ENCODE data around the gene CRYBG3.

CRYBG3 gene

DNA sequence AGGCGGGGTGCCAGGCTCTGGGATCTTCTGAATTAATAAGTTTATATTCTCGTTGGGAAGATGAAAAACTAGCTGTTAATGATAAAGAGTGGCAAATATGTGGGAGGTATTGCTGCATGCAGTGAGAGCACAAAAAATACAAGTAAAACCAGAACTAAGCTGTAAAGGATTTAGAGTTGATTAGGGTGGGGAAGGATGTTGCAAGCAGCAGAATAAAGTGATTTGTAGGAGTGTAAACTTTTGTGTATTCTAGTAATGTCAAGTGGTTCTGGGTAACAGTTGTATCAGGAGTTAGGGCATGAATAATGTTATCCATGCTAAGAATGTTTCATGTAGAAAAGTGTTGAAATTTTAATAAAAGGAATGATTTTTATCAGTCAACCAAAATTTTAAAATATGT is 18.1 kb downstream of the CRYBG3 start:
- no peak for DNase-seq

DNA sequence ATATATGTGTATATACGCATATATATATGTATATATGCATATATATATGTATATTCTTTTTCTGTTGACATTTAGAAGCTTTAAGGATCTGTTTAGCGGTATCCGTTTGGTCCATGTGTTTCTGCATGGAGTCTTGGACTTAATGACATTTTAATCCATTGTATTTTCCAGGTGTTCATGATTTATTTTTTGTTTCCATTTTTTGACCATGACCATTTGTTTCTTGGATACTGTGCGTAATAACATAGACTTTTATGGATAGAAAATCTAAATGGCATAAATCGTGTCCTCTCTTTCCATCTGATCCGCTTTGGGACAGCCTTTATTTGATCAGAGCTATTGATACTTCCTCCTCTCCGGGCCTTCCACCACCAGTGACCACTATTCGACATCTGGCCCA is 19.5 kb downstream of the CRYBG3 start:
- DNase-seq = no peak

DNA sequence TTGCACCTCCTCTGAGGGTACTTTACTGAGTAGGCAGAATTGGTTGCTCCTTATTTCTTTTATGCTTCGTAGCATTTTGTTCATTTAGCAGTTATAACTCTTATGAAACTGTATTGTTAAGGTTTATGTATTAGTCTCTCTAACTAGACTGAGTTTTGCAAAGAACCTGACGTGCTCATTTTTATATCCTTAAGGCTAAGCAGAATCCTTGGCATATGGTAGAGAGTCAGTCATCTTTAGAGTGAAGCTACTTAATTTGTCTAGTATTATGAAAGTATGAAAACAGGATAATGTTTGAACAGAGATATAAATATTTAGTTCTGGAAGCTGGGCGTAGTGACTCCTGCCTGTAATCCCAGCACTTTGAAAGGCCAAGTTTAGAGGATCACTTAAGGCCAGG is 20.1 kb downstream of the CRYBG3 start:
- DNase-seq = no peak

DNA sequence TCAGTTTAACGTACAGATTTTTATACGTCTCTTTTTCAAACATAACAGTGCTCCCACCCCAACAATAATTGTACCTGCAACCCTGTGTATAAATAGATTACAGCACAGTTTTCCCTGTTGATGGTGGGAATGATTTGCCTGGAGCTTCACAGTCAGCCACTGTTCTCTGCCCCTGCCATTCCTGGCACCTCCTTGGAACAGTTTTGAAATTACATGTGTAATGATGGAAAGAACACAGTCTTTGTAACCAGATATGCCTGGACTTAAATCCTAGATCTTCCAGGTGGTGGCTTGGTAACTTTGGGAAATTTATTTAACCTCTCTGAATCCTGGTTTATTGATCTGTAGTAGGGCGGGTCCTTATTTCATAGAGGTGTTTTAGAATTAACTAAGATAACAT is 27.0 kb downstream of the CRYBG3 start:
- no peak for DNase-seq

DNA sequence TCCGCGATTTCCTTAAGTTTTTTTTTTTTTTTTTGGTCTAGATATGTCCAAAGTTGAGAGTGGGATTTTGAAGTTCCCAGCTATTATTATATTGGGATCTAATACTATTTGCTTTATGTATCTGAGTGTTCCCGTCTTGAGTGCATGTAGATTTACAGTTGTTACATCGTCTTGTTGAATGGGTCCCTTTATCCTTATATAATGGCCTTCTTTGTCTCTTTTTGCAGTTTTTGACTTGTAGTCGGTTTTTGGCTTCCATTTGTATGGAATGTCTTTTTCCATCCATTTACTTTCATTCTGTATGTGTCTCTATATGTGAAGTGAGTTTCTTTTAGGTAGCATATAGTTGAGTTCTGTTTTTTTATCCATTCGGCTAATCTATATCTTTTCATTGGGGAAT is 35.6 kb downstream of the CRYBG3 start:
- no peak for DNase-seq

DNA sequence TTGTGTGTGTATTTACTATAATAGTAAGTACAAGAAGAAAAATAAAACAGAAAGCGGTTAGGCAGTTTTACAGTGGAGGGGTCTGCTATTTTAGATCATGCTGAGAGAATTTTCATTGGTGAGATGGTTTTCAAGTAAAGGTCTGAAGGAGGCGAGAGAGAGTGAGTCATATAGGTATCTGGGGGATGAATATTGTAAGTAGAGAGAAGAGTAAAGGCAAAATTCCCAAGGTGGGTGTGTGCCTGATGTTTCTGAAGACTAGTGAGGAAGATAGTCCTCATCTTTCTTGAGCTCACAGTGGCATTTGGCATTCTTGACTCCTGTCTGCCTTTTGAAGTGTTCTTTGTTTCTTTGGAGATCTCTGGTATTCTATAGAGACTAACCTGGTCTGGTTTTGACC is 38.6 kb downstream of the CRYBG3 start:
- no peak for DNase-seq

DNA sequence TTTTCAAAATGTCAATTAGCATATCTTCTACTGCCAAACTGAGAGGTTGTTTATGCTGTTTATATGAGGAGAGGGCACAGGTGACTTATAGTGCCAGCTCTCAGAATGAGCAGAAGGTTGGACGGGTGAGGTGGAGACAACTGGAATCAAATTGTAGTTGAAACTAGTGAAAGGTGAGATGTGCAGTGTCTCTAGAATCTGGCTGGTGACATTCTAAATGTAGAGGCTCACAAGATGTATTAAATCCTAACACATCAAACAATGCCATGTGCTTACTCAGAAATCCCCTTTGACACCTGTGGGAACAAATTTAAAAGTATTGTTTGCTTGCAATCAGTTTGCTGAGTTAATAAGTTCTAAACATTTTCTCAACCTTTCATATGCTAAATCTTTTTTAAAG is 40.8 kb downstream of the CRYBG3 start:
- no peak for DNase-seq

DNA sequence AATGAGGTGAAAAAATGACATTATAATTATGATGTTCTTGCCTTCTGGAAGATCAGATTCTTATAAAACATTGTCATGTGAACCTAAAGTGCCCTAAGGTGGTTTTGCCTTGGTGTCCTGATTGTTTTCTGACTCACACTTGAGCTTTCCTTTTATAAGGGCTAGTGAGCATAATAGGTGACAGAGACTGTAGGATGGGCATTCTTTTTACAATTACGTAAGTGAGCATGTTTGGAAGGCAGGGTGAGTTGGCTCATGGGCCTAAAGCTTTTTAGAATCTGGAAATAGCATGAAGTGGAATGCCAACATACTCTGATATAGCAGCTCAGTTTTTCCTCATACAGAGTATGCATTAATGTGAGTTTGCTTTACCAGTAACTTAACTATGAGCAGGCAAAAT is 41.2 kb downstream of the CRYBG3 start:
- no peak for DNase-seq

DNA sequence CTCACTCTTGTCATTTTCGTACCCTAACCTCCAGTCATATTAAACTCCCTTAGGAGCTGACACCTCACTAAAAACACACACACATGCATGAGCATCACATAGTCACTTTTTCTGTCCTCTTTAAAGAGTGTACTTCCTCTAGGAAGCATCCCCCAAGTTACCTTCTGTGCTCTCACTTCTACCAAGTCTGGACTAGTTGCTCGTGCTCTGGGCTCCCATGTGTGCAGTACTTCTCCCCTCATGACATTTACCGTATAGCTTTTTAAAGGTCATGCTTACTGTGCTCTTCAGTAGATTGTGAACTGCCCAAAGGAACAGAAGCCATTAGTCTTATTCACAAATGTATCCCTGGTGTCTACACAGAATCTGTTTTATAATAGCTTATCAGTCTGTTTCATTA is 42.0 kb downstream of the CRYBG3 start:
- no peak for DNase-seq

DNA sequence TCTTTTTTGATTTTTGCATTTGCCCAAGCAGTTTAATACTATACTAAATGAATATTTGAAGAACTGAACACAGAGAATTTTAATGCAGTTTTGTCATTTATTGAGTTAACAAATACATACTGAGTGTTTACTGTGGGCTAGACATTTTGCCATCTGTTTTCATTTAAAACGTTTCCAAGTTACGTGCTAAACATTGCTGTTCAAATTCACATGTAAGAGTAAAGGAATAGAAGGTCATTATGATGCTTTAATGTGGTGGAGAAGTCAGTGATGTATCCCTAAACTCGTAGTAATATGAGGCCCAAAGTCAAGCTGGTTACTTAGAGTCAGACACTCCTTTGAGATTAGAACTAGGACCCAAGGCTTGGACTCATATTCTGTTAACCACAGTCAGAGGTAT is 49.4 kb downstream of the CRYBG3 start:
- DNase-seq = no peak

DNA sequence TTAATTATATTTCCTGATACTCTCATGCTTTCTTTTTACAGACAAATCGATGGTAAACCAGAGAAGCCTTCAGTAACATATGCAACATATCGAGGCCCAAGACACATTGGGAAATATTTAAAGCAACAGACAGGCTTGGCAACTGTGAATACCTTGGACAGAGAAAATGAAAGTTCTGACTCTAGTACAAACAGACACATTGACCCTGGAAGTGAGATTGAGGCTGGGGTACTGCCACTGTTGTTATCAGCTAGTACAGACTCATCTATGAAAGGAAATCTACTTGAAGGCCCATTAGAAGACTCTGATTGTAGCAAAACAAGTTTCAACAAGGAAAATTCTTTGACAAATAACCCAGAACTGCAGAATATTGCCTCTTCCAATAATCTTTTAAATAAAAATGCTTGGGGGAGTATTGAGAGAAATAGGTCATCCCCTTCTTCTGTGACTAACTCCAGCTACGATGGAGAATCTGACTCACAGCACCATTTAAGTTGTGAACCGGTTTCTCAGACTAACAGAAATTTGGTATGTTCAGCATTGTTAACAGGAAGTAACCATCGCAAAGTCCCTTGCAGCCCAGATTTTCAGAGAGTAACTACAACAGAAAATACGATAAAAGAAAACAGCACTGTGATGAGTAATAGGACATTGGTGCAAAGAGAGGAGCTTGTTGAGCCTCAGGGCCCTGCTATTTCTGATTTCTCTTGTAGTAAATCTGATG is 50.2 kb downstream of the CRYBG3 start:
- peak in 1 of 2 donors; percentile 31 for DNase-seq

DNA sequence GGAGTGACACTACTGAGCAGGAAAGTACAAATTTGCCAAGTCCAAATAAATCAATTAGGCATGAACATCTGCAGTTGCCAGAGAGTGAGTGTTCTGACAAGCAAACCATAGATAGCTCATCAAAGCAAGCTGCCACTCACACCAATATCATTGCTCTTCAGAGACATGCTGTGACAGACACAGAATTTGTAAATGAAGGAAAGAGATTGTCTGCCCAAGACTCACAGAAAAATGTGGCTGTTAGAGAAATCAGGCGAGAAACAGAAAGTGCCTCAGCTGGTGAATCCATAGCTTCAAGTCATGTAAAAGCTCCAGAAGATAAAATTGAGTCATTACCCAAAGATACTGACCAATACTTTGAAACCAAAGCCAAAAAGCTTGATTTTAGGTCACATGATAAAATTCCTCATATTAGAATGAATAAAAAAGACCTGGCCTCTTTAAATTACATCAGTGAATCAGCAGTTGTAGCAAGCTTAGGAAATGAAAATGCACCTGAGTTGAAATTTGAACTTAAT is 50.8 kb downstream of the CRYBG3 start:
- no peak for DNase-seq

DNA sequence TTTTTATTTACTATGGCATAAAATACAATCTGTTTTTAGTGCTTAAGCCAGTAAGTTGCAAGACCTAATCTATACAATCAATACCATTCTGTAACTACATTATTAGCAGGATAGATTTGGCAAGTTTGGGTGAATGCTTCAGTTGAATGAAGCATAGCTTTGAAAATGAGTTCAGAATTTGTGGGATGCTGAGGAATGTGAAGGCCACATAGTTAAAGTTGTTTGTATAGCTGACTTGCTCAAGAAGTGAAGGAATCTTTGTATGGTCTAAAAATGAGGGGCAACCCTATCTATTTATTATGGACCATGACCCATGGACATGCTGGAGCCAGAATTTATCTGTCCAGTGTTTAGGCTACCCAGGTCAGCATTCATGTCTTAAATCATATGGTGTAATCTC is 58.5 kb downstream of the CRYBG3 start:
- no peak for DNase-seq

DNA sequence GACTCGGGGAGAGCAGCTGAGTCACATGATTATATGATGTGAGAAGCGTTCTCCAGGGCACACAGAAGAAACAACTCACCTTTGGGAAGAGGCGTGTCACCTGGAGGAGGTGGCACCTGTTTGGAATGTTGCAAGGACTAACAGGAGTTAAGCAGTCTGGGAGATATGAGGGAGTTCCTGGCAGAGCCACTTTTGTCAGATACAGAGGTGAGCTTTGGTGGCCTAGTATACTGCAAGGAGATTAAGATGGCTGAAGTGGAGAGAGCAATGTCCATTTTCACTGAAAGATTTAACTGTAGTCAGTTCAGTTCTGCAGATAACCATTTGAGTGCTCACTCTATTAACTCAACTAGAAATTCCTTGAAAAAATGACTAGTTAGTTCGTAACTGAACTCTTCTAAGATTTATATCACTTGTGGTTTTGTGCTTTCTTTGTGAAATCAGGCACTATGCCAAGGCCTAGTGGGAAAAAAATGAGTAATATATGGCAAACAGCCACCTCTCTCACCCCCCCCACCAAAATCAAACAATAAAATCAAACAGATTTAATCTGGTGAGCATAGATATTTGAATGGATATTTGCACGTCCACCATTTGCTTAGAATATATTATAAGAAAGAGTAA is 61.3 kb downstream of the CRYBG3 start:
- DNase-seq = peak in 1 of 2 donors; percentile 30

DNA sequence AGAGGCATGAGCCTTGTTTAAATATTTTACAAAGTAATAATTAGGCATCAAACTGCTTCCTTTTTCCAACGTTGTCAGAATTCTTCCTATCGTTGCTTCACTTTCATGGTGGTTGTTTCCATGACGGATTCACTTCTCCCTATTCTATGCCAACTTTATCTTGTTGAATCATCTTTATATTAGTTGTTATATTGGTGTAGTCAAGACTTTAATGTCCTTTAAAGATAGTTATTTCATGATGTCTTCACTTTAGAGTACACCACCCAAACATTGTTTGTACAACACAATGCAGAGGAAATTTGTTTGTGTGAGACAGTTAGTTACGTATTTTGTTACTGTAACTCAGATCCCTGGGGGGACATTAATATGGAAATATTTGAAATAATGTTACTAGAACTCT is 61.9 kb downstream of the CRYBG3 start:
- DNase-seq = no peak

DNA sequence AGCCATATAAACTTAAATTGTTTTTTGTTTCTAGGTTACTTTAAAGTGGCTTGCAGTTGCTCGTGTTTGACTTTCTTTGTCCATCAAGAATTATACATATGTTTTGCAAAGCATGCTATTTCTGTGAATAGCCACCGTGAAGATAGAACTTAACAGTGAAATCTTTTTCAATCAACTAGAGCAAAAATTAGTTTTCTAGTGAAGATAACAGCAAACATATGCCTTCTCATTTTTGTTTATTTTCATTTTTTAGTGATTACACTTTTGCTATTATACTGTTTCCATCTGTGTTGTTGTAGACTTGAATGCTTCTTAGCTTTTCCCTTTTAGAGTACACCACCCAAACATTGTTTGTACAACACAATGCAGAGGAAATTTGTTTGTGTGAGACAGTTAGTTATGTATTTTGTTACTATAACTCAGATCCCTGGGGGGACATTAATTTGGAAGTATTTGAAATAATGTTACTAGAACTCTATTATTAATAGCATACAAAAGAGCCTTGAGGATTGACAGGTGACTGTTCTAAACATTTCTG is 62.8 kb downstream of the CRYBG3 start:
- DNase-seq = no peak

DNA sequence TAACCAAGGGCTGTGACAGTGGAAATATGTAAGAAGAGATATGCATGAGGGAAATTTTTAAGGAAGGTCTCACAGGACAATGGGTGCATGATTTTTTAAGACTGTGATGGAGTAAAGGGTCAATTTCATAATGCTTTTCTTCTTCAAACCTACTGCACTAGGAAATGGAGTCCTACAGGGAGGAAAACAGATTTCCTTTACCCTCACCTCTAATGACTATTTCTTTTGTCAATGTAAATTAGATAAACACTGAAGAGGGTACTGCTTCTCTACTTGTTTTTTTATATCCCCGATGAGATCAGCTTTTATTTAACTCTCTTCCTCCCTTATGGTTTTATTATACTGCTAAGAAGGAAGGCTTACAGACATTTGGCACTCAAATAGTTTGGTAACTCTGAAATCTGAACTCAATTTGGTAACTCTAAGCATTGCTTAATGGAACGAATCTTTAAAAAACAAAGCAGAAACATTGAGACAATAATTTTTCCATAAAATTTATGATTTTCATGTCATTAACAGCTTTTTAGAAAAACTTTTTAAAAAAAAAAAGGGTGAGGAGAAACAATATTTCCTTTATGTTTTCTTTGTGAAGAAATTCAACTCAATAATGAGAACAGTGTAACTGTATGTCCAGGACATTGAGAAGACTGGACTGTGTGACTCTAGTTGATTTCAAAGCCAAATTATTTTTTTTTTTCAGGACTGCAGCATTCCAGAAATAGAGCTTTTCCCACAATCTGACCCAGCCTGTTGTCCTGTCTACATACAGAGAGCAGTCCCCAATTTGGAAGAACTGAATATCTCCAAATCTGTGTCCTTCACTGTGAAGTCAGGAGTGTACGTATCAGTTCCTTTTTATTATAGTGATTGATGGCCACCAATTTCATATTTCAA is 64.4 kb downstream of the CRYBG3 start:
- DNase-seq = no peak

DNA sequence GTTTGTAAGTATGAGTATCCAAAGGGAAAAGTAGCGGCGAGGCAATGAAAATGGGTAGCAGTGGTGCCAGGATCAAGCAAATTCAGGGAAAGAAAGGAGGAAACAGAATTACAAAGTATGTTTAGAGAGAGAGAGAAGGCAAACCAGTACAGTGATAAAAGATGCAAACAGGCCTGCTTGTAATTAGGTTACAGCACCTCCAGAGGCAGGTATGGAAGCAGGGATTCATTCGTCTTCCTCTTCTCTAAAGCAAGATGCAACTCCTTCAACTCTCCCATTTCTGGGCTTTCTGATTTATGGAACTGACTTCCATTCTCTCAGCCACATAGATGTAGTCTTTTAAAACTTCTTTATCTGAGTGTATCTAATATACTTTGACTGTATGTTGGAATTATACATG is 68.0 kb downstream of the CRYBG3 start:
- no peak for DNase-seq

DNA sequence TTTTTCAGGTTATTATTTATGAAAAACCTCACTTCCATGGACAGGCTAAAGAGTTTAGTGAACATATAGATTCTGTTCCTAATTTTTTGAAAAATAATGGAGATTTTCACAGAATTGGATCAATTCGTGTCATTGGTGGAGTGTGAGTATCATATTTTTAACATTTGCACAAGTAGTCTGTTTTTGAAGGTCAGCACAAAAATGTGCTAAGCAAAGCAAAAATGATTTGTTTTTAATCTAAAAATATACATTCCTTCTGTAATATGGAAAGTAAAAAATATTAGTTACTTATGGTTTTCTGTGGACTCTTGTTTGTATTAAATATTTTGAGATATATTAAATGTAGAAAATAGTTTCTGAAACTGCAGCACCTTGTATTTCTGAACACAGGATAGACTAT is 71.0 kb downstream of the CRYBG3 start:
- DNase-seq = no peak

DNA sequence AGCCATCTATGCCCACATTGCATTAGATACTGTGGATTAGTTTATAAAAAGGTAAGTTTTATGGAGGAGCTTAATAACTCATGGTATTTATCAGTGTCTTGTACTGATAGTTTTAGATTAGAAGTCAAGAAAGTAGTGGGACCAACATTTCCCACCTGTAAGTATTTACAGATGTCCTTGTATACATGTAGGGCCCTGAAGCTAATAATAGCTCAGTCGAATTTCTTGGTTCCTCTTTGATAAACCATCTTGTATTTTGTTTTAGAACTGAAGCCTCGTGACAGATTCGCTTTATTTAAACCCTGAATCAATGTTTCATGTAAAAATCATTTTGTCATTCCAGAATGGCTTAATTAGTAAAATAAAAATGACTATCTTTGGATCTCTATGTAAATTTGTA is 73.4 kb downstream of the CRYBG3 start:
- DNase-seq = no peak

DNA sequence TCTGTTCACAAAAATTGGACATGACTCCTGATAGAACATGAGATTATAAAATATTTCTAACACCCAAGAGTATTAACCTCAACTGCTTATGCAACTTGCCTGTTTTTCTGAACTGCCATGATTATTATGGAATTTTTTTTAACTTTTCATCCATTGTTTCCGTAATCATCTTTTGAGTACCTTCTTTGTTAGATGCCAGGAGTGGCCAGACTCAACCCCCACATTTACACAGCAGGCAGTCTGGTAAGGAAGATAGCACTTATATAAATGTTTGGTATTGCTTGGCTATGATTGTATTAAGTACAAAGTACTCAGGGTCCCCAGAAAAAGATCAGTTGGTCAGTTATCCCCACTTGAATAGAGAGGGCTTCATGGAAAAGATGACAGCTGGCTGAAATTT is 74.3 kb downstream of the CRYBG3 start:
- no peak for DNase-seq

DNA sequence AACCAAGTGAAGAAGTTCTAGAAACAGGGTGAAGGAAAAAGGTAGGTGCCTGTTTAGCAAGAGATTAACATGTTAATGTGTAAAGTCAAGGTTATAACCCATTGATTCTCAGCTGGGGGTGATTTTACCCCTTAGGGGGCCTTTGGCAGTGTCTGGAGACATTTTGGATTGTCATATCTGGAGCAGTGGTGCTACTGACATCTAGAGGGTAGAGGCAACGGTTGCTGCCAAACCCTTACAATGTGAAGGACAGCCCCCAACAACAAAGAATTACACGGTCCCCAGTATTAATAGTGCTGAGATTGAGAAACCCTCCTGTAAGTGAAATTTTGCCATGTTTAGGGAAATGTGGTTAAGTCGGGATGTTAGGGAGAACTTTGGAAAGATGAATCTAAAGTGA is 74.7 kb downstream of the CRYBG3 start:
- DNase-seq = no peak

DNA sequence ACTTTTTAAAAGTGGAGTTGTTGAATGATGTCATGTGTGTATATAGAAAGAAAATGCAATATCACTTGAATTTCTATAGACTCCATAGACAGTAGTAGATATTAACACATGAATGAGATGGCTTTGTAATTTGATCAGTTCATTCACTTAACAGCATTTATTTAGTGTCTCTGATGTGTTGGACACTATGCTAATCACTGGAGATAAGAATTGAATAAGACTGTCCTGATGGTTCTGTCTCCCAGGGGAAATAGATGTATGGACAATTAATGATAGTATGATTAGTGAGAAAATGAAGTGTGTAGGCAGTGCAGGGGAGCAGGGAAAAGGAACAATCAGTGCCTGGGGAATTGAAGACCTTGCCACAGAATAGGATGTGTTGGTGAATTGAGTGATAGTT is 77.5 kb downstream of the CRYBG3 start:
- no peak for DNase-seq
